ENCODE data around the gene KDM8. TPM values are rescaled to one million over a fixed set of nuclear protein-coding genes. Genes with fewer than 3 reads are reported as not detected.

Gene KDM8
- total RNA-seq, 1 experiment from 2014 or later = 5.0 TPM

DNA sequence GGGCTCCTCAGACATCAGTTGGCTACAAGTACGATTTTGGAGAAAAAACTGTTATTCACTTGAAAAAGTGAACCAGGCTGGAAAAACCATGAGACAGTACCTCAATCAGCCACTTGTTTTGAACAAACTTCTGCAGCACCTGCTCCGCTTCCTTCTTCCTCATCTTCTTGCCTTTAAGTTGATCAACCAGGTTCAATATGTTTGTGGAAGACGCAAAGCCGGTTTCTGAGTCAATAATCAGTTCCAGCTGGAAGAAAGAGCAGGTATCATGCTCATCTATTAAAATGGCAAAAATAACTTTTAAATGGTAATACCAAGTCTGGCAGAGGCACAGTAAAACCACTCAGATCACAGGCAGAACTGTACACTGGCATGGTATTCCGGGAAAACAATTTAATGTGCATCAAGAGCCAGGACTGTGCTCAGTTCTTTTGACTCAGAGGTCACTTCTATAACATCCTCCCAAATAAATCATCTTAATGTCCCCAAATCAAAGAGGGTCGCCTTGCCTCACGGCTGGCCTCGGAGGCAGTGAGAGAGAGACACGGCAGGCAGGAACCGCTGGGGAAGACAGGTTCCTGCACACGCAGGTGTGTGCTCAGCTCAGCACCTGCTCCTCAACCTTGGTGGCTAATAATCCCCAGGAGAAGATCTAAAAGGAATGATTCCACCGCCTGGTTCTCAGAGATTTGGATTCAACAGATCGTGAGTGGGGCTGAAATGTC, 29.7 kb downstream of the KDM8 start:
- TF ChIP-seq CTCF (conservative IDR thresholded peaks at IDR 0.05; ENCODE audit: low read depth, low read length) (no peak), EZH2 (IDR thresholded peaks at IDR 0.05; ENCODE audit: low read length, unreplicated experiment) (no peak), EZH2phosphoT487 (IDR thresholded peaks at IDR 0.05; ENCODE audit: borderline replicate concordance, low read length) (no peak)
- Histone ChIP-seq H3K27me3 (ENCODE audit: low read length) (no peaks in the 10 kb centered on the region), H3F3A (ENCODE audit: low read length, unreplicated experiment) (no peaks in the 10 kb centered on the region), H3K9me2 (replicated peaks; ENCODE audit: low read length) (no peaks in the 10 kb centered on the region), H3K4me1 (ENCODE audit: insufficient read depth, low read length) (peaks cover 8% of the 10 kb centered on the region; the same call in 1 of the 2 replicates), H3K79me2 (ENCODE audit: low read length) (no peaks in the 10 kb centered on the region), H3K4me2 (ENCODE audit: low read length) (no peak overlapping the region), H2AFZ (ENCODE audit: low read length) (no peak overlapping the region), H3K36me3 (ENCODE audit: low read depth, low read length) (no peaks in the 10 kb centered on the region), H3K9me3 (ENCODE audit: low read length) (no peaks in the 10 kb centered on the region), H3K4me3 (ENCODE audit: low read length) (no peak overlapping the region), H4K20me1 (ENCODE audit: low read length) (no peaks in the 10 kb centered on the region), H3K9ac (ENCODE audit: low read length) (no peak overlapping the region), H3K27ac (ENCODE audit: low read length) (no peak overlapping the region)
- CTCF ChIA-PET = no interaction called here
- no TSS peak for BruUV-seq (replicated peaks)
- ATAC-seq (no peak), DNase-seq (no peak)
- POLR2A ChIA-PET (ENCODE audit: unreplicated experiment) = no interaction called here
- intact Hi-C loops (cut with micrococcal nuclease) = no loop called here

- no peak for DNase-seq
Measured at GRCh38 chr16:27233731-27234130, 30.4 kb downstream of the KDM8 start.

More at GRCh38 chr16:27233731-27234130, 30.4 kb downstream of the KDM8 start:
- CTCF ChIA-PET = no interaction called here
- Histone ChIP-seq H3K9me2 (replicated peaks; ENCODE audit: low read length) (no peaks in the 10 kb centered on the region), H2AFZ (ENCODE audit: low read length) (no peak overlapping the region), H3K27ac (ENCODE audit: low read length) (no peak overlapping the region), H3K9me3 (ENCODE audit: low read length) (no peaks in the 10 kb centered on the region), H3K9ac (ENCODE audit: low read length) (no peak overlapping the region), H3K4me1 (ENCODE audit: insufficient read depth, low read length) (peaks cover 8% of the 10 kb centered on the region; the same call in 1 of the 2 replicates), H3K27me3 (ENCODE audit: low read length) (no peaks in the 10 kb centered on the region), H3K4me3 (ENCODE audit: low read length) (no peak overlapping the region), H3K4me2 (ENCODE audit: low read length) (no peak overlapping the region), H3K36me3 (ENCODE audit: low read depth, low read length) (no peaks in the 10 kb centered on the region), H4K20me1 (ENCODE audit: low read length) (no peaks in the 10 kb centered on the region), H3K79me2 (ENCODE audit: low read length) (no peaks in the 10 kb centered on the region), H3F3A (ENCODE audit: low read length, unreplicated experiment) (no peaks in the 10 kb centered on the region)
- intact Hi-C loops (cut with micrococcal nuclease) = no loop called here
- BruUV-seq (replicated peaks) = no TSS peak
- TF ChIP-seq CTCF (conservative IDR thresholded peaks at IDR 0.05; ENCODE audit: low read depth, low read length) (no peak), EZH2 (IDR thresholded peaks at IDR 0.05; ENCODE audit: low read length, unreplicated experiment) (no peak), EZH2phosphoT487 (IDR thresholded peaks at IDR 0.05; ENCODE audit: borderline replicate concordance, low read length) (no peak)
- ATAC-seq = no peak
- POLR2A ChIA-PET (ENCODE audit: unreplicated experiment) = no interaction called here
